Mesothelial cell of epicardium (in vitro differentiated cells): ENCODE results near the gene HOXD4. TPM values are rescaled to one million over a fixed set of nuclear protein-coding genes. Genes with fewer than 3 reads are reported as not detected.

Source experiments
- DNase-seq, 2 experiments: peaks; one replicate each; pipeline ENCODE4 v3.0.0; 2021; ENCODE audit warnings: low spot score in 2 of 2; ENCODE audit not compliant: unreplicated experiment in 2 of 2
- H3K27ac Mint-ChIP-seq: 2 replicates; pipeline ENCODE4 v1.8.0; 2021; ENCODE audit warnings: mixed read lengths
- H3K27me3 Mint-ChIP-seq: 2 replicates; pipeline ENCODE4 v1.8.0; 2021; ENCODE audit warnings: low read depth, mixed read lengths
- H3K36me3 Mint-ChIP-seq: 2 replicates; pipeline ENCODE4 v1.8.0; 2021; ENCODE audit warnings: mixed read lengths
- H3K4me1 Mint-ChIP-seq: 2 replicates; pipeline ENCODE4 v1.8.0; 2021; ENCODE audit warnings: mixed read lengths
- H3K4me3 Mint-ChIP-seq: 2 replicates; pipeline ENCODE4 v1.8.0; 2021; ENCODE audit warnings: mild to moderate bottlenecking, moderate library complexity, mixed read lengths
- H3K9me3 Mint-ChIP-seq: 2 replicates; pipeline ENCODE4 v1.8.0; 2021; ENCODE audit warnings: mixed read lengths
- CTCF ChIP-seq: fragments of 200-600 bp; sonication (generic); IDR thresholded peaks from one replicate; pipeline ENCODE4 v1.5.0; 2021; ENCODE audit warnings: antibody characterized with exemption; ENCODE audit not compliant: unreplicated experiment
- total RNA-seq: library from RNA; stranded (reverse); gene quantifications from 3 replicates; pipeline ENCODE4 v1.2.1, GENCODE V29; 2021

The HOXD4 gene
- total RNA-seq, 1 donor from 2014 or later = 0.67 TPM

- H3K4me3 Mint-ChIP-seq = peak overlapping the region; percentile 73
- peaks cover 92% of the 10 kb centered on the region for H3K27me3 Mint-ChIP-seq
- H3K9me3 Mint-ChIP-seq = no peaks in the 10 kb centered on the region
- no peak for TF ChIP-seq CTCF
- H3K36me3 Mint-ChIP-seq = peaks cover 3% of the 10 kb centered on the region
- H3K4me1 Mint-ChIP-seq = peaks cover 13% of the 10 kb centered on the region
- no peak for DNase-seq
- H3K27ac Mint-ChIP-seq = no peak overlapping the region
Measured at GRCh38 chr2:176135035-176135440, 16.3 kb upstream of the HOXD4 start.

DNA sequence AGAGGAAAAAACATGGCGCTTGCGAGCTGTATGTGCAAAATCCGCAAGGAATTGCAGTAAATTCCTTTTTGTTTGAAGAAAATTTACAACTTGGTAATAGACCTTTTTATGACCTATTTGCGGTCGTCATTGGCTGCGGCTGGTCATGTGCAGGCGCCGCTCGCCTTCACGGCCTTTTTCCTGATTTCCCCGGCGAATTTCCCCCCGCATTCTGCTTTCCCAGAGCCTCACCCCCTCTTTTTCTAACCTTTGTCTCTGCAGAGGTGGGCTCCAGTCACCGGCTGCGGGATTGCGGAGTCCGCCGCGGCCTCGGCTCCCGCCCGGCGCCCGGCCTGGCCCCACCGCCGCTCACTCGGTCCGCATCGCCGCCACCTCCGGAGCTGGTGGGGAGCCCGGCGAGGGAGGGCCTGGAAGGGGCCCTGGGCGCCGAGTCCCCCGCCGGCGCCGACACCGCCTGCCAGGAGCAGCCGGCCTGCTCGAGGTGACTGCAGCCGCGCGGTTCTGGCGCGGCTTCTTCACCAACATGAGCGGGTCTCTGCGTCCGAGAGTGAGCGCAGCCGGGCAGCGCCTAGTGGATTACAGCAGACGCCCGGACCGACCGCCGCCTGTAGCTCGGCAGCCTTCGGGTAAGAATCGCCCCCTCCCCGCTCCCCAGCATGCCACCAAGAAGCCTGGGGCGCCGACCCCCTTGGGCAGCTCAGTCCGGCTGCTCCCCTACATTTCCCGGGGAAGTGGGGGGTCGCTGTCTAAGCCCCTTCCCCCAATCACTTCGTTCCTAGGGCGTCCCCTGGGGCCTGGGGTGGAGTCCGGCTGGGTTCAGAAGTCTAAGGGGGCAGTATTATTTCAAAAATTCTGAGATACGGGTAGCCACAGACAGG lies 14.7 kb upstream of the HOXD4 start:
- no peak for TF ChIP-seq CTCF
- H3K9me3 Mint-ChIP-seq = no peaks in the 10 kb centered on the region
- peak overlapping the region; percentile 39 for H3K27ac Mint-ChIP-seq
- H3K36me3 Mint-ChIP-seq = peaks cover 3% of the 10 kb centered on the region
- H3K27me3 Mint-ChIP-seq = peaks cover 96% of the 10 kb centered on the region
- H3K4me1 Mint-ChIP-seq = peaks cover 8% of the 10 kb centered on the region
- DNase-seq = no peak
- H3K4me3 Mint-ChIP-seq = peak overlapping the region; percentile 73

GRCh38 chr2:176137252-176137580 lies 14.1 kb upstream of the HOXD4 start:
- DNase-seq = no peak
- Mint-ChIP-seq H3K27me3 (peaks cover 96% of the 10 kb centered on the region), H3K4me3 (peak overlapping the region; percentile 53), H3K36me3 (peaks cover 3% of the 10 kb centered on the region), H3K9me3 (no peaks in the 10 kb centered on the region), H3K27ac (no peak overlapping the region), H3K4me1 (peaks cover 8% of the 10 kb centered on the region)
- no peak for TF ChIP-seq CTCF

GRCh38 chr2:176137906-176138305 lies 13.4 kb upstream of the HOXD4 start:
- no peak for DNase-seq
- no peak for TF ChIP-seq CTCF
- peaks cover 3% of the 10 kb centered on the region for H3K36me3 Mint-ChIP-seq
- peaks cover 96% of the 10 kb centered on the region for H3K27me3 Mint-ChIP-seq
- peaks cover 6% of the 10 kb centered on the region for H3K4me1 Mint-ChIP-seq
- H3K27ac Mint-ChIP-seq = no peak overlapping the region
- H3K4me3 Mint-ChIP-seq = no peak overlapping the region
- no peaks in the 10 kb centered on the region for H3K9me3 Mint-ChIP-seq

- DNase-seq = no peak
- H3K4me3 Mint-ChIP-seq = no peak overlapping the region
Measured at GRCh38 chr2:176138526-176138922, 12.8 kb upstream of the HOXD4 start.

More at GRCh38 chr2:176138526-176138922, 12.8 kb upstream of the HOXD4 start:
- peaks cover 96% of the 10 kb centered on the region for H3K27me3 Mint-ChIP-seq
- no peaks in the 10 kb centered on the region for H3K9me3 Mint-ChIP-seq
- TF ChIP-seq CTCF = no peak
- H3K4me1 Mint-ChIP-seq = peaks cover 6% of the 10 kb centered on the region
- no peak overlapping the region for H3K27ac Mint-ChIP-seq
- peaks cover 3% of the 10 kb centered on the region for H3K36me3 Mint-ChIP-seq
